H1 (cell line): ENCODE data around the gene TIGD2. TPM values are rescaled to one million over a fixed set of nuclear protein-coding genes. Genes with fewer than 3 reads are reported as not detected.

Source experiments
- POLR2A ChIP-seq, 2 experiments: IDR thresholded peaks; 1 replicate in 1 of 2; 2 replicates in 1 of 2; pipeline ENCODE4 v1.6.1; 2011; ENCODE audit warnings: low read depth in 2 of 2, low read length in 2 of 2, mild to moderate bottlenecking in 2 of 2; ENCODE audit errors: control extremely low read depth in 1 of 2
- polyA plus RNA-seq, 7 experiments: library from polyadenylated mRNA; depleted of rRNA in 3 of 7; stranded (reverse) in 5 of 7; unstranded in 2 of 7; fragments of >200 nt in 5 of 7; fragments of 200-250 nt in 2 of 7; gene quantifications; 1 replicate in 5 of 7; 2 replicates in 1 of 7; 4 replicates in 1 of 7; pipeline versions ENCODE4 v1.2.1 to v1.2.3, GENCODE V29; 2011 to 2013; ENCODE audit warnings: missing spikeins in 2 of 7, mixed read lengths in 2 of 7
- total RNA-seq: library from RNA; stranded (reverse); fragmentation: NEBNext Ultra II Directional; extraction: Animal tissue kit (Norgen Biotek cat#: 25700); gene quantifications from 2 replicates; pipeline ENCODE4 v1.2.1, GENCODE V29; 2021

Gene TIGD2
- total and polyA plus RNA-seq, 2 of the 8 experiments (the other 6 are each of a cell fraction or from before 2014, with no cell fraction given): 2.4 to 5.7 TPM

- no peak for TF ChIP-seq POLR2A (IDR thresholded peaks at IDR 0.05; ENCODE audit: control extremely low read depth in 1 of 2, low read depth in 2 of 2, low read length in 2 of 2)
- TF ChIP-seq, all 59 proteins: peak for 0
These were observed 17.8 kb downstream of the TIGD2 start (continued) for GRCh38 chr4:89129080-89129640.
